ENCODE data around the gene UBAP2. TPM values are rescaled to one million over a fixed set of nuclear protein-coding genes. Genes with fewer than 3 reads are reported as not detected.

UBAP2 gene
- total RNA-seq, 3 donors from 2014 or later = 21.8 to 32.1 (median 29.8) TPM

DNA sequence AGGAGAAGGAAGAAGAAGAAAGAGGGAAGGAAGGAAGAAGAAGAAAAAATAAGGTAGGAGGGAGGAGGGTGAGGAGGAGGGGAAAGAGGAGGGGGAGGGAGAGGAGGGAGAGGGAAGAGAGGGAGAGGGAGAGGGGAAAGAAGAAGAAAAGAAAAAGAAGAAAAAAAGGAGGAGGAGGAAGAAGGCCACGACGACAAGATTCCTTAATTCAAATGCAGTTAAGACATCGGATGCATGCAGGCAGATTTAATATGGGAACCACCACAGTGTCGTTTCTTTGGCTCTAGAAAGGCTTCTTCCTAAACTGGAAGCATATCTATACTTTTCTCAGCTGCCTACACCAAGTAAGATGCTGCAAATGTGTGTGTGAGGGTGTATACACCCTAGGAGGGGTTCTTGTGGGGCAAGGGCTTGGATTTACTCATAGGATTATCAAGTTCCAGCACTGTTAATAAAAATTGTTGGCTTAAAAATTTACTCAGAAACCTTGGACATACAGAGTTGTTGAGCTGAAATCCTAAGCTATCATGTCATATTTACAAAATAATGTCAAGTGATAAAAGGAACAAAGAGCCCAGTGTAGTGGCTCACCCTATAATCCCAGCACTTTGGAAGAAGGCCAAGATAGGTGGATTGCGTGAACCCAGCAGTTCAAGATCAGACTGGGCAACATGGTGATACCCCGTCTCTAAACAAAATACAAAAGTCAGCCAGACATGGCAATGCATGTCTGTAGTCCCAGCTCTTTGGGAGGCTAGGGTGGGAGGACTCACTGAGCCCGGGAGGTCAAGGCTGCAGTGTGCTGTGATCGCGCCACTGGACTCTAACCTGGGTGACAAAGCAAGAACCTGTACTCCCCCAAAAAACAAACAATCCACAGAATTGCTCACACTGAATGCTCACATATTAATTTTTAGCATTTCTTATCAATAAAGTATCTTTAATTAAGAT, 108.5 kb downstream of the UBAP2 start:
- no peaks in the 10 kb centered on the region for H3K9me3 ChIP-seq
- no peaks in the 10 kb centered on the region for H3K4me1 ChIP-seq
- no peak for TF ChIP-seq POLR2A (IDR thresholded peaks at IDR 0.05)
- TF ChIP-seq, protein P1, sequence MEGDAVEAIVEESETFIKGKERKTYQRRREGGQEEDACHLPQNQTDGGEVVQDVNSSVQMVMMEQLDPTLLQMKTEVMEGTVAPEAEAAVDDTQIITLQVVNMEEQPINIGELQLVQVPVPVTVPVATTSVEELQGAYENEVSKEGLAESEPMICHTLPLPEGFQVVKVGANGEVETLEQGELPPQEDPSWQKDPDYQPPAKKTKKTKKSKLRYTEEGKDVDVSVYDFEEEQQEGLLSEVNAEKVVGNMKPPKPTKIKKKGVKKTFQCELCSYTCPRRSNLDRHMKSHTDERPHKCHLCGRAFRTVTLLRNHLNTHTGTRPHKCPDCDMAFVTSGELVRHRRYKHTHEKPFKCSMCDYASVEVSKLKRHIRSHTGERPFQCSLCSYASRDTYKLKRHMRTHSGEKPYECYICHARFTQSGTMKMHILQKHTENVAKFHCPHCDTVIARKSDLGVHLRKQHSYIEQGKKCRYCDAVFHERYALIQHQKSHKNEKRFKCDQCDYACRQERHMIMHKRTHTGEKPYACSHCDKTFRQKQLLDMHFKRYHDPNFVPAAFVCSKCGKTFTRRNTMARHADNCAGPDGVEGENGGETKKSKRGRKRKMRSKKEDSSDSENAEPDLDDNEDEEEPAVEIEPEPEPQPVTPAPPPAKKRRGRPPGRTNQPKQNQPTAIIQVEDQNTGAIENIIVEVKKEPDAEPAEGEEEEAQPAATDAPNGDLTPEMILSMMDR (IDR thresholded peaks at IDR 0.05) = no peak
- TF ChIP-seq POLR2AphosphoS5 (IDR thresholded peaks at IDR 0.05) = no peak
- peaks cover 7% of the 10 kb centered on the region for H3K36me3 ChIP-seq
- H3K27me3 ChIP-seq = no peaks in the 10 kb centered on the region
- intact Hi-C loops (cut with DNase I; ENCODE audit: low total_unique reads) = no loop called here
- no peak overlapping the region for H3K4me3 ChIP-seq
- H3K27ac ChIP-seq = no peak overlapping the region
- no peak for DNase-seq (ENCODE audit: low spot score in 2 of 2)

DNA sequence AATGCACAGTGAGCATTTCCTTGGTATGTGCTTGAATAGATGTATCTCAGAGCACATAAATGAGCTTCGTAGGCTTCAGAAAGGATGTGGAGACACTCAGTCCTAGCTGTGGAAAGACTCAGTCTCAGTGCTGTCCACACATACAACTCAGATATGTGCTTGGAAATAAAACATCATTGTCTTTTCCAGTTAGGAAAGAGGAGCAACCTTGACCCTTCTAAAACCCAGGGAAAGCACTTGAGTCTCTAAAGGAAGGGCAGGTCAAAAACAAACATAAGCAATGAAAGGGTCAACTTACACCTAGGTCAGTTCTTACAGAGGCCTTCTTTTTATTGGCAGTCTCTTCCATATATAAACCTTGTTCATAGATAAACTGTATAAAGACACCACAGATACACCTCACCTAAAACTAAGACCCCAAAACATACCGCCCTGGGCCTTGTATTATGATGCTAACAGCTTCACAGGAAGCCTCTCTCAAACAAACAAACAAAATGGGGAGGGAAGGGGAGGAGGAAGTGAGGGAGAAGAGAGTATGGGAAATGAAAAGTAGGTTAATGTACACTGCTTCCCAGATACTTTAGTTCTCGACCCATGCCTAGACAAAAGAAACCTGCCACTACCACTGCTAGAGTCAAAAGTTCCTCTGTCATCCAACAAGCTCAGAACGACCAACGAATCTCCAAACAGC, 114.4 kb downstream of the UBAP2 start:
- H3K27me3 ChIP-seq = no peaks in the 10 kb centered on the region
- no peak for DNase-seq (ENCODE audit: low spot score in 2 of 2)
- no peak overlapping the region for H3K4me3 ChIP-seq
- H3K36me3 ChIP-seq = peaks cover 3% of the 10 kb centered on the region
- TF ChIP-seq POLR2A (IDR thresholded peaks at IDR 0.05) = no peak
- TF ChIP-seq, protein P1 (IDR thresholded peaks at IDR 0.05) = no peak
- TF ChIP-seq POLR2AphosphoS5 (IDR thresholded peaks at IDR 0.05) = no peak
- no peaks in the 10 kb centered on the region for H3K4me1 ChIP-seq
- no peaks in the 10 kb centered on the region for H3K9me3 ChIP-seq
- no peak overlapping the region for H3K27ac ChIP-seq
- intact Hi-C loops (cut with DNase I; ENCODE audit: low total_unique reads) = loop anchor here (5.0 kb wide), 1 partner anchor 657 kb away; no protein-coding TSS in a partner anchor

DNA sequence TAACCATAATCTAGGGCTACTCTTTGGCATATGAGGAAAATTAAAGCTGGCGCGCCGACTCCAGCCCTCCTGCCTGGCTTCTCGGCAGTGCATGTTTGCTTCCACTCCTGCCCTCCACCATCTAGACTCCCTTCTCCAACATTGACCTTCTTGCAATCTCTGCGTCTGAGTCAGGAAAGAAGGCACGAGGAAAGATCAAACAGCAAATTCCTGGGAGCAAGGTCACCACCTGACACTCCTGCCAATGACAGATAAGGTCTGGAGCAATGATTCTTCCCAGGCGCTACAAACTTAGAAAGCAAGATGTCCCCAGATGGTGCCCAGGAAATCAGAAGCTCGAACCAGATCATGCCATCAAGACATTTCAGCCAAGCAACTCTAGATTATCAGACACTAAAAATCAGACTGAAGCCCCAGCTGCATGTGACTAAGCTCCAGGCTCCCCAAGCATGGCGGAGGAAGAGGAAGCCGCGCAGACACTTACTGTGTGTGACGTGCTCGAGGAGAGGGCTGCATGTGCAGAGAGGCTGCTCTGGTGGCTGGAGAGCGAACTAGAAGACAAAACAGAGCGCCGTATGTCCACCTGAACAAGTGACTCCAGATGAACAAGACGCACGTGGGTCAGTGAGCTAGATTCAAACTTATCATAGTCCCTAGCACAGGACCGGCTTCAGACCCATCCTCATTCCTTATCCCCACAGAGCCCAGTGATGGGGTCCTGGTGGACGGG, 116.4 kb downstream of the UBAP2 start:
- TF ChIP-seq, protein P1 (IDR thresholded peaks at IDR 0.05) = no peak
- TF ChIP-seq POLR2A (IDR thresholded peaks at IDR 0.05) = no peak
- TF ChIP-seq POLR2AphosphoS5 (IDR thresholded peaks at IDR 0.05) = no peak
- no peak for DNase-seq (ENCODE audit: low spot score in 2 of 2)
- Histone ChIP-seq H3K4me3 (no peak overlapping the region), H3K27ac (no peak overlapping the region), H3K9me3 (no peaks in the 10 kb centered on the region), H3K27me3 (no peaks in the 10 kb centered on the region), H3K4me1 (no peaks in the 10 kb centered on the region), H3K36me3 (peaks cover 3% of the 10 kb centered on the region)
- intact Hi-C loops (cut with DNase I; ENCODE audit: low total_unique reads) = loop anchor here (5.0 kb wide), 1 partner anchor 655 kb away; no protein-coding TSS in a partner anchor

DNA sequence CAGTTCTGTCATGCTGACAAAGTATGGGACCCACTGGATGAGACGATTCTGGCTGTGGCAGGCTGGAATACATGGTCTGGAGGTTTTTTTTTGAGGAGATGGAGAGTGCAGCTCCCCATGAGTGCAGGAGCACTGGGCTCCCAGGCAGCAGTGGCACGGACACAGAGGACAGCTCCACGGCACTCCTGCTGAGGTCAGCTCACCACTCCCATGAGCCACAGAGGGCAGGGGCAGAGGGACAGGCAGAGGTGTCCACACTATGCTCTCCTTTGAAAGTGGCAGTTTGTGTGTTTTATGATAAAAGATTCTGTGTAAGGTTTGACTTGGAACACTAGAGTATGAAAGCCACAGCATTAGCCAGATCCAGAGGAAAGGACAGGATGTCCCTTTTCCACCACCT, 117.4 kb downstream of the UBAP2 start:
- Histone ChIP-seq H3K27me3 (no peaks in the 10 kb centered on the region), H3K4me3 (no peak overlapping the region), H3K27ac (no peak overlapping the region), H3K36me3 (peaks cover 3% of the 10 kb centered on the region), H3K9me3 (no peaks in the 10 kb centered on the region), H3K4me1 (no peaks in the 10 kb centered on the region)
- intact Hi-C loops (cut with DNase I; ENCODE audit: low total_unique reads) = loop anchor here (5.0 kb wide), 1 partner anchor 654 kb away; no protein-coding TSS in a partner anchor
- TF ChIP-seq POLR2A (IDR thresholded peaks at IDR 0.05) (no peak), POLR2AphosphoS5 (IDR thresholded peaks at IDR 0.05) (no peak)
- TF ChIP-seq, protein P1 (IDR thresholded peaks at IDR 0.05) = no peak
- DNase-seq (ENCODE audit: low spot score in 2 of 2) = no peak

Data from breast epithelium (tissue), 4 donors.